ENCODE measurements around the gene CACTIN.

GRCh38 chr19:3565139-3565538 lies 61.5 kb downstream of the CACTIN start:
- TF ChIP-seq CTCF (IDR thresholded peaks at IDR 0.05) (no peak), POLR2AphosphoS5 (IDR thresholded peaks at IDR 0.05) (no peak), EP300 (IDR thresholded peaks at IDR 0.05) (no peak), POLR2A (IDR thresholded peaks at IDR 0.05) (no peak)

Measured in sigmoid colon (tissue), 4 donors.